HL-60 (cell line): ENCODE results near the gene EIF4G3.

Experiments used
- DNase-seq, 2 experiments: peaks; one replicate each; pipeline ENCODE4 v3.0.0-alpha.2; 2010 to 2020; ENCODE audit warnings: low read depth in 1 of 2, low spot score in 1 of 2
- H3K27ac ChIP-seq: fragments of 250-450 bp; sonication (Bioruptor Pico); replicated peaks from 2 replicates; pipeline ENCODE4 v1.5.1; 2020; ENCODE audit warnings: mild to moderate bottlenecking, moderate library complexity
- H3K27me3 ChIP-seq: fragments of 250-450 bp; sonication (Bioruptor Pico); 2 replicates; pipeline ENCODE4 v1.5.1; 2021; ENCODE audit warnings: mild to moderate bottlenecking, moderate library complexity; ENCODE audit not compliant: insufficient read depth, poor library complexity, severe bottlenecking
- H3K4me3 ChIP-seq: replicated peaks from 2 replicates; pipeline ENCODE4 v1.5.1; 2011; ENCODE audit warnings: mild to moderate bottlenecking, control low read depth, low read length; ENCODE audit not compliant: insufficient read depth
- GABPA ChIP-seq: IDR thresholded peaks from 2 replicates; pipeline ENCODE4 v1.6.1; 2012; ENCODE audit warnings: low read depth
- POLR2AphosphoS5 ChIP-seq: IDR thresholded peaks from 2 replicates; pipeline ENCODE4 v1.6.1; 2012; ENCODE audit warnings: low read depth
- SPI1 ChIP-seq: IDR thresholded peaks from 2 replicates; pipeline ENCODE4 v1.6.1; 2012; ENCODE audit warnings: low read depth, mild to moderate bottlenecking, borderline replicate concordance
- TF ChIP-seq, protein P1 (sequence below): IDR thresholded peaks from 2 replicates; pipeline ENCODE4 v1.6.1; 2012; ENCODE audit warnings: low read depth; ENCODE audit not compliant: insufficient replicate concordance
- TF ChIP-seq, protein P2 (sequence below): IDR thresholded peaks from one replicate; pipeline ENCODE4 v1.5.1; 2011; ENCODE audit warnings: low read length, control low read depth, inconsistent platforms; ENCODE audit not compliant: insufficient read depth

EIF4G3 gene

DNA sequence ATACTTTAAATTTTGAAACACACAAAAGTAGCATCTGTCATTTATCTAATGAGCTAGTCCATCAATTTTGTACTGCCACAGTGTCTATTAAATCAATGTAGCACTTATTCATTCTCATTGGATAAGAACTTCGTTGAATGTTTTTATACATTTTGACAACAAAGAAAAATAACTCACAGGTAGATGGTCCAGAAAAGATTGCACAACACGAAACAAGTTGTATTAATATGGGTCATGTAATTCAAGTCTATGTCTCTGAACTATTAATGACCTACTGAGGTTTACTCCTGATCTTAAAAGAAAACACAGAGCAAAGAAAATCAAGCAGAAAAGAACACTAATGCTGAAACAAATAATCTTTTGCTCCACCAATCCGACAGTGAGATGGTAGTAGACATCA is 404.9 kb downstream of the EIF4G3 start:
- H3K27ac ChIP-seq = no peak overlapping the region
- no peaks in the 10 kb centered on the region for H3K27me3 ChIP-seq
- TF ChIP-seq, protein P1, sequence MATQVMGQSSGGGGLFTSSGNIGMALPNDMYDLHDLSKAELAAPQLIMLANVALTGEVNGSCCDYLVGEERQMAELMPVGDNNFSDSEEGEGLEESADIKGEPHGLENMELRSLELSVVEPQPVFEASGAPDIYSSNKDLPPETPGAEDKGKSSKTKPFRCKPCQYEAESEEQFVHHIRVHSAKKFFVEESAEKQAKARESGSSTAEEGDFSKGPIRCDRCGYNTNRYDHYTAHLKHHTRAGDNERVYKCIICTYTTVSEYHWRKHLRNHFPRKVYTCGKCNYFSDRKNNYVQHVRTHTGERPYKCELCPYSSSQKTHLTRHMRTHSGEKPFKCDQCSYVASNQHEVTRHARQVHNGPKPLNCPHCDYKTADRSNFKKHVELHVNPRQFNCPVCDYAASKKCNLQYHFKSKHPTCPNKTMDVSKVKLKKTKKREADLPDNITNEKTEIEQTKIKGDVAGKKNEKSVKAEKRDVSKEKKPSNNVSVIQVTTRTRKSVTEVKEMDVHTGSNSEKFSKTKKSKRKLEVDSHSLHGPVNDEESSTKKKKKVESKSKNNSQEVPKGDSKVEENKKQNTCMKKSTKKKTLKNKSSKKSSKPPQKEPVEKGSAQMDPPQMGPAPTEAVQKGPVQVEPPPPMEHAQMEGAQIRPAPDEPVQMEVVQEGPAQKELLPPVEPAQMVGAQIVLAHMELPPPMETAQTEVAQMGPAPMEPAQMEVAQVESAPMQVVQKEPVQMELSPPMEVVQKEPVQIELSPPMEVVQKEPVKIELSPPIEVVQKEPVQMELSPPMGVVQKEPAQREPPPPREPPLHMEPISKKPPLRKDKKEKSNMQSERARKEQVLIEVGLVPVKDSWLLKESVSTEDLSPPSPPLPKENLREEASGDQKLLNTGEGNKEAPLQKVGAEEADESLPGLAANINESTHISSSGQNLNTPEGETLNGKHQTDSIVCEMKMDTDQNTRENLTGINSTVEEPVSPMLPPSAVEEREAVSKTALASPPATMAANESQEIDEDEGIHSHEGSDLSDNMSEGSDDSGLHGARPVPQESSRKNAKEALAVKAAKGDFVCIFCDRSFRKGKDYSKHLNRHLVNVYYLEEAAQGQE = no peak
- TF ChIP-seq GABPA = no peak
- TF ChIP-seq, protein P2, sequence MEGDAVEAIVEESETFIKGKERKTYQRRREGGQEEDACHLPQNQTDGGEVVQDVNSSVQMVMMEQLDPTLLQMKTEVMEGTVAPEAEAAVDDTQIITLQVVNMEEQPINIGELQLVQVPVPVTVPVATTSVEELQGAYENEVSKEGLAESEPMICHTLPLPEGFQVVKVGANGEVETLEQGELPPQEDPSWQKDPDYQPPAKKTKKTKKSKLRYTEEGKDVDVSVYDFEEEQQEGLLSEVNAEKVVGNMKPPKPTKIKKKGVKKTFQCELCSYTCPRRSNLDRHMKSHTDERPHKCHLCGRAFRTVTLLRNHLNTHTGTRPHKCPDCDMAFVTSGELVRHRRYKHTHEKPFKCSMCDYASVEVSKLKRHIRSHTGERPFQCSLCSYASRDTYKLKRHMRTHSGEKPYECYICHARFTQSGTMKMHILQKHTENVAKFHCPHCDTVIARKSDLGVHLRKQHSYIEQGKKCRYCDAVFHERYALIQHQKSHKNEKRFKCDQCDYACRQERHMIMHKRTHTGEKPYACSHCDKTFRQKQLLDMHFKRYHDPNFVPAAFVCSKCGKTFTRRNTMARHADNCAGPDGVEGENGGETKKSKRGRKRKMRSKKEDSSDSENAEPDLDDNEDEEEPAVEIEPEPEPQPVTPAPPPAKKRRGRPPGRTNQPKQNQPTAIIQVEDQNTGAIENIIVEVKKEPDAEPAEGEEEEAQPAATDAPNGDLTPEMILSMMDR = no peak
- no peak for TF ChIP-seq POLR2AphosphoS5
- TF ChIP-seq SPI1 = no peak
- DNase-seq = no peak
- no peak overlapping the region for H3K4me3 ChIP-seq

DNA sequence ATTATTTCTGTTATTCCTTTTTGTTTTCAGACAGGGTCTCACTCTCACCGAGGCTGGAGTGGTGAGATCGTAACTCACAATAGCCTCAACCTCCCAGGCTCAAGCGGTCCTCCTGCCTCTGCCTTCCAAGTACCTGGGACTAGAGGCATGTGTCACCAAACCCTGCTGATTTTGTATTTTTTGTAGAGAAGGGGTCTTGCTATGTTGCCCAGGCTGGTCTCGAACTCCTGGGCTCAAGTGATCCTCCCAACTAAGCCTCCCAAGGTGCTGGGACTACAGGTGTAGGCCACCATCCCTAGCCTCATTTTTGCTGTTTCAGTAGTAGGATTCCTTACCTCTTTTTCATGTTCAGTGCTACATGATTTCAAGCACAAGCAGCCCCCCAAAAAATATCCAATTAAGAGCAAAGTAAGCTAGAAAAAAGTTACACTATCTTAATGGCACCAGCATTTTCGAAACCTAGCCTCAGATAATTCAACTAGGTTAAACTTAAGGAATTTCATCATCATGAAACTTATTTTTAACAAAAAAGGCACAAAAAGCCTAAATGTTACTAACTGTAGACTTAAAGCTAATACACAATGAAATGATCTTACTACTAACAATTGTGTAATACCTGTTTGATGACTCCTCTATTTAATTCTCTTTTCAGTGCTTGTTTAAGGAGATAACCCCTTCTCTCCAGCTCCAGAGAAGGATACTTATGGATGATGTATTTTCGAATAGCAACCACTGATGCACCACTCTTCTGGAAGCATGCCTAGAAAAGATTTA is 406.2 kb downstream of the EIF4G3 start:
- no peaks in the 10 kb centered on the region for H3K27me3 ChIP-seq
- H3K27ac ChIP-seq = no peak overlapping the region
- no peak overlapping the region for H3K4me3 ChIP-seq
- TF ChIP-seq, protein P1 = no peak
- TF ChIP-seq GABPA (no peak), SPI1 (no peak), POLR2AphosphoS5 (no peak)
- TF ChIP-seq, protein P2 = no peak
- no peak for DNase-seq

DNA sequence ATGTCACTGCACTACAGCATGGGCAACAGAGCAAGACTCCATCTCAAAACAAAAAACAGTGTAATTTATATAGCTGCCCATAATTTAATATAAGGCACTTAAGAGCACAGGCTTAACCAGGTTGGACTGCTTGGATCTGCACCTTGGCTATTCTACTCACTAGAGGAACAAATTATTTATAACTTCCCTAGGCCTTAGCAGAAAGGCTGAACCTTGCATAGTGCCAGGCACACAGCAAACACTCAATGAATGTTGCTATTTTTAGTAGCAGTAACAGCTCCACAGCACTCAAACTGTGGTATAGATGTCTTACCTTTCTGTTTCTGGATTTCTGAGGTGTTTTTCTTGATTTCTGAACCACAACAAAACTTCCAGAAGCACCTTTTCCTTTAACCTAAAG is 409.4 kb downstream of the EIF4G3 start:
- TF ChIP-seq, protein P2 = no peak
- no peak for TF ChIP-seq GABPA
- TF ChIP-seq POLR2AphosphoS5 = no peak
- TF ChIP-seq, protein P1 = no peak
- TF ChIP-seq SPI1 = no peak
- Histone ChIP-seq H3K27ac (no peak overlapping the region), H3K27me3 (no peaks in the 10 kb centered on the region), H3K4me3 (no peak overlapping the region)
- DNase-seq = no peak
